IMR-90 (cell line): ENCODE data around the gene LUZP2. TPM values are rescaled to one million over a fixed set of nuclear protein-coding genes. Genes with fewer than 3 reads are reported as not detected.

Source experiments
- ATAC-seq: fragments of 200-7000 bp; cut with Tn5 transposase; 2 replicates; pipeline ENCODE4 v1.9.1; 2020; ENCODE audit warnings: low read depth, mild to moderate bottlenecking, moderate library complexity
- BruUV-seq: library from RNA; stranded (reverse); fragments of 400-500 nt; replicated peaks from 2 replicates; lab custom pipeline; 2021; lab: Mats Ljungman, UMichigan
- CTCF ChIA-PET: fragments of 300-600 bp; formaldehyde crosslinking; extraction: SDS; loops from one replicate; lab custom pipeline; 2021; ENCODE audit warnings: antibody characterized with exemption; lab: Yijun Ruan, JAX
- POLR2A ChIA-PET: fragments of 300-600 bp; sonication (Branson Sonifier 250); formaldehyde crosslinking; loops from one replicate; lab custom pipeline; 2022; ENCODE audit warnings: antibody characterized with exemption; ENCODE audit not compliant: unreplicated experiment; lab: Charles Lee
- DNase-seq: peaks from one replicate; pipeline ENCODE4 v3.0.0; 2013
- H2AFZ ChIP-seq: replicated peaks from 2 replicates; pipeline ENCODE3; 2013; ENCODE audit warnings: low read length, mild to moderate bottlenecking; ENCODE audit not compliant: poor library complexity
- H2AK5ac ChIP-seq: 2 replicates; pipeline ENCODE4 v1.6.1; 2013; ENCODE audit warnings: low read depth, low read length, inconsistent platforms
- H2AK9ac ChIP-seq: replicated peaks from 2 replicates; pipeline ENCODE3; 2013; ENCODE audit warnings: mild to moderate bottlenecking, low read depth, low read length, moderate library complexity; ENCODE audit not compliant: poor library complexity
- H2BK120ac ChIP-seq: 2 replicates; pipeline ENCODE4 v1.6.1; 2013; ENCODE audit warnings: low read depth, low read length, inconsistent platforms
- H2BK15ac ChIP-seq: 3 replicates; pipeline ENCODE4 v1.6.1; 2013; ENCODE audit warnings: low read depth, low read length, inconsistent platforms
- H2BK20ac ChIP-seq: 2 replicates; pipeline ENCODE4 v1.6.1; 2013; ENCODE audit warnings: low read depth, mild to moderate bottlenecking, inconsistent platforms, low read length, moderate library complexity
- H2BK5ac ChIP-seq: 2 replicates; pipeline ENCODE4 v1.6.1; 2013; ENCODE audit warnings: mild to moderate bottlenecking, low read depth, low read length, inconsistent platforms; ENCODE audit not compliant: poor library complexity, severe bottlenecking
- H3K14ac ChIP-seq: replicated peaks from 2 replicates; pipeline ENCODE4 v1.6.1; 2013; ENCODE audit warnings: low read depth, low read length, inconsistent platforms
- H3K18ac ChIP-seq: 2 replicates; pipeline ENCODE4 v1.6.1; 2013; ENCODE audit warnings: low read depth, low read length, control low read depth
- H3K23ac ChIP-seq: 2 replicates; pipeline ENCODE4 v1.6.1; 2013; ENCODE audit warnings: low read depth, low read length, inconsistent platforms
- H3K27ac ChIP-seq: 2 replicates; pipeline ENCODE4 v1.5.1; 2013; ENCODE audit warnings: mild to moderate bottlenecking, control low read depth, low read length; ENCODE audit not compliant: insufficient read depth
- H3K27me3 ChIP-seq: 2 replicates; pipeline ENCODE4 v1.6.1; 2013; ENCODE audit warnings: low read length; ENCODE audit not compliant: control insufficient read depth, insufficient read depth
- H3K36me3 ChIP-seq: 2 replicates; pipeline ENCODE4 v1.6.1; 2013; ENCODE audit warnings: low read length, mixed read lengths; ENCODE audit not compliant: control insufficient read depth, insufficient read depth
- H3K4ac ChIP-seq: 2 replicates; pipeline ENCODE4 v1.6.1; 2013; ENCODE audit warnings: low read depth, low read length, inconsistent platforms
- H3K4me1 ChIP-seq: 2 replicates; pipeline ENCODE4 v1.6.1; 2013; ENCODE audit warnings: low read length, mixed read lengths; ENCODE audit not compliant: control insufficient read depth, insufficient read depth
- H3K4me2 ChIP-seq: 2 replicates; pipeline ENCODE4 v1.6.1; 2013; ENCODE audit warnings: low read depth, mild to moderate bottlenecking, control low read depth, low read length, moderate library complexity
- H3K4me3 ChIP-seq: 2 replicates; pipeline ENCODE4 v1.5.1; 2013; ENCODE audit warnings: low read depth, mild to moderate bottlenecking, control low read depth, low read length, moderate library complexity; ENCODE audit not compliant: insufficient read depth
- H3K56ac ChIP-seq: 2 replicates; pipeline ENCODE4 v1.6.1; 2013; ENCODE audit warnings: low read length, inconsistent platforms; ENCODE audit not compliant: insufficient read depth; ENCODE audit errors: extremely low read depth
- H3K79me1 ChIP-seq, 2 experiments: 2 replicates each; pipeline ENCODE4 v1.6.1; 2013; ENCODE audit warnings: low read length in 2 of 2, inconsistent platforms in 1 of 2, low read depth in 1 of 2
- H3K9ac ChIP-seq: 2 replicates; pipeline ENCODE4 v1.6.1; 2013; ENCODE audit warnings: low read depth, low read length, control low read depth
- H3K9me1 ChIP-seq: 2 replicates; pipeline ENCODE4 v1.6.1; 2013; ENCODE audit warnings: low read length, inconsistent platforms; ENCODE audit not compliant: insufficient read depth
- H3K9me3 ChIP-seq: 2 replicates; pipeline ENCODE4 v1.6.1; 2013; ENCODE audit warnings: low read length; ENCODE audit not compliant: control insufficient read depth, insufficient read depth
- H4K20me1 ChIP-seq: 2 replicates; pipeline ENCODE4 v1.6.1; 2013; ENCODE audit warnings: low read length, inconsistent platforms; ENCODE audit not compliant: insufficient read depth
- H4K5ac ChIP-seq: 2 replicates; pipeline ENCODE4 v1.6.1; 2013; ENCODE audit warnings: mild to moderate bottlenecking, low read depth, low read length, control low read depth
- H4K8ac ChIP-seq, 2 experiments: 2 replicates each; pipeline ENCODE4 v1.6.1; 2013; ENCODE audit warnings: low read depth in 2 of 2, low read length in 2 of 2, control low read depth in 1 of 2, inconsistent platforms in 1 of 2
- H4K91ac ChIP-seq: 2 replicates; pipeline ENCODE4 v1.6.1; 2013; ENCODE audit warnings: low read depth, low read length, inconsistent platforms; ENCODE audit not compliant: insufficient read depth
- BHLHE40 ChIP-seq: fragments of 150-350 bp; IDR thresholded peaks from 2 replicates; pipeline ENCODE4 v1.6.1; 2016; ENCODE audit warnings: mild to moderate bottlenecking, low read depth, low read length
- MXI1 ChIP-seq: IDR thresholded peaks from 2 replicates; pipeline ENCODE4 v1.6.1; 2012; ENCODE audit warnings: low read depth, mild to moderate bottlenecking, low read length, moderate library complexity, borderline replicate concordance
- NFE2L2 ChIP-seq: fragments of 150-350 bp; IDR thresholded peaks from 2 replicates; pipeline ENCODE4 v1.6.1; 2016; ENCODE audit warnings: low read depth, mild to moderate bottlenecking, low read length
- RAD21 ChIP-seq: IDR thresholded peaks from 2 replicates; pipeline ENCODE4 v1.6.1; 2012; ENCODE audit warnings: low read length, improper control_type of control experiment
- RFX5 ChIP-seq: IDR thresholded peaks from 2 replicates; pipeline ENCODE4 v1.8.0; 2012; ENCODE audit warnings: low read depth, mild to moderate bottlenecking, low read length, moderate library complexity
- WGBS, 2 experiments: methylation state at CpG; one replicate each; pipeline versions ENCODE4 v1.1.5 to v1.1.7; 2013; ENCODE audit warnings: missing lambda C conversion rate in 2 of 2; ENCODE audit not compliant: insufficient read length in 1 of 2; ENCODE audit errors: extremely low coverage in 2 of 2; 5-methylcytosine and 5-hydroxymethylcytosine counted together
- dilution Hi-C: fragments of 300-500 bp; cut with HindIII; formaldehyde crosslinking; loops from one replicate; pipeline ENCODE4 v1.14.3; 2018; ENCODE audit warnings: low sequenced_read_pairs; ENCODE audit not compliant: unreplicated experiment
- in situ Hi-C: fragments of 300-500 bp; cut with MboI; formaldehyde crosslinking; loops from 3 replicates; pipeline ENCODE4 v1.14.3; 2019; ENCODE audit warnings: low sequenced_read_pairs, inconsistent platforms, mixed read lengths
- intact Hi-C: fragments of 100-400 bp; cut with micrococcal nuclease; formaldehyde crosslinking; loops from 2 replicates; pipeline ENCODE4 v1.10.0; 2022
- polyA plus RNA-seq, 3 experiments: library from polyadenylated mRNA; depleted of rRNA; stranded (reverse); fragments of >200 nt; gene quantifications; 2 replicates each; pipeline ENCODE4 v1.2.3, GENCODE V29; 2012; ENCODE audit warnings: low replicate concordance in 1 of 3
- total RNA-seq: library from RNA; depleted of rRNA; stranded (reverse); fragments of >200 nt; gene quantifications from 2 replicates; pipeline ENCODE4 v1.2.3, GENCODE V29; 2012

LUZP2 gene
- total and polyA plus RNA-seq, 2 of the 4 experiments (the other 2 are of a cell fraction), result 0.89 to 2.0 TPM

GRCh38 chr11:24515632-24516031 lies 18.8 kb downstream of the LUZP2 start:
- Histone ChIP-seq H3K23ac (no peak overlapping the region), H2AK9ac (no peak overlapping the region), H2BK15ac (no peak overlapping the region), H3K56ac (no peak overlapping the region), H3K9ac (no peak overlapping the region), H4K91ac (no peak overlapping the region; the same call in 1 of the 2 replicates), H4K20me1 (no peaks in the 10 kb centered on the region), H4K5ac (no peak overlapping the region), H4K8ac (no peak overlapping the region), H2BK20ac (no peak overlapping the region), H3K9me1 (no peaks in the 10 kb centered on the region), H3K79me1 (no peaks in the 10 kb centered on the region), H3K27ac (no peak overlapping the region), H3K4me1 (no peaks in the 10 kb centered on the region; the same call in 1 of the 2 replicates), H2BK5ac (no peak overlapping the region), H3K18ac (no peak overlapping the region), H3K9me3 (no peaks in the 10 kb centered on the region), H3K4ac (no peak overlapping the region), H3K14ac (no peak overlapping the region), H3K4me3 (no peak overlapping the region), H2AK5ac (no peak overlapping the region), H3K36me3 (no peaks in the 10 kb centered on the region), H2AFZ (no peak overlapping the region), H3K4me2 (no peak overlapping the region), H2BK120ac (no peak overlapping the region), H3K27me3 (no peaks in the 10 kb centered on the region)
- in situ Hi-C loops, result loop anchor here (25.0 kb wide), 1 partner anchor 1697 kb away; no protein-coding TSS in a partner anchor
- POLR2A ChIA-PET, result no interaction called here
- dilution Hi-C loops, result no loop called here
- WGBS, 2 experiments, result no CpG with 5 or more reads among the region's 1 CpG
- ATAC-seq, result no peak
- no TSS peak for BruUV-seq
- CTCF ChIA-PET, result no interaction called here
- TF ChIP-seq RFX5, result no peak
- no peak for TF ChIP-seq BHLHE40
- TF ChIP-seq MXI1, result no peak
- no peak for TF ChIP-seq NFE2L2
- no peak for TF ChIP-seq RAD21
- intact Hi-C loops, result loop anchor here (10.0 kb wide), 1 partner anchor 1709 kb away; no protein-coding TSS in a partner anchor
- DNase-seq, result no peak
